Measurements from ENCODE around the gene PIGX. TPM values are rescaled to one million over a fixed set of nuclear protein-coding genes. Genes with fewer than 3 reads are reported as not detected.
A peak's percentile ranks its signal among the peaks of the same experiment; 100 is the strongest.

The PIGX gene
- total RNA-seq, 1 donor from 2014 or later, result 28.3 TPM

DNA sequence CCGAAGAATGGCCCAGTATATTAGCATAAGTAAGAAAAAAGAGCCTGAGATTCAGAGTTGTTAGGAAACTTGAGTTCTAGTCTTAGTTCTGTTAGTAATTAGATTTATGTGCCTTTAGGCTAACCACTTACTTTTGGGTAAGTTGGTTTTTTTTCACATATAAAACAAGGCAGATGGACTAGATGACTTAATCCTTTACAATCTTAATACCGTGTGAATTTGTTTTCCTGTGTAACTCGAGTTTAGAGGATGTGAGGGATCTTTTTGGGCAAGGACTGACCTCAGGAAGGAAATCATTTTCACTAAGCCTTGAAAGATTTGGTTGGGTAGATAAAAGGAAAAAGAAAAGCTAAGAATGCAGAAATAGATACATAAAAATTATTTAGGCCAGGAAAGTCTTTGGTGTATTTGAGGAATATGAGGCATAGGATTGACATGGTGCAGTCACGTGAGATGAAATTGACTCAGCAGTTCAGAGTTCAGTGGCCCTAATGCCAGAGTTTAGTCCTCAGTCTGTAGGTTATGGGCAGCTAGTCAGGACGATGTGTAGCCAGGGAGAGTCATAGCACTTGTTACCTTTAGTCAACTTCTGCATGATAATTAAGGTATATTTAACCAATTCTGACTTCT, 62.1 kb downstream of the PIGX start:
- H3K9me3 Mint-ChIP-seq (ENCODE audit: low read depth), result peaks cover 13% of the 10 kb centered on the region
- TF ChIP-seq, protein P1, sequence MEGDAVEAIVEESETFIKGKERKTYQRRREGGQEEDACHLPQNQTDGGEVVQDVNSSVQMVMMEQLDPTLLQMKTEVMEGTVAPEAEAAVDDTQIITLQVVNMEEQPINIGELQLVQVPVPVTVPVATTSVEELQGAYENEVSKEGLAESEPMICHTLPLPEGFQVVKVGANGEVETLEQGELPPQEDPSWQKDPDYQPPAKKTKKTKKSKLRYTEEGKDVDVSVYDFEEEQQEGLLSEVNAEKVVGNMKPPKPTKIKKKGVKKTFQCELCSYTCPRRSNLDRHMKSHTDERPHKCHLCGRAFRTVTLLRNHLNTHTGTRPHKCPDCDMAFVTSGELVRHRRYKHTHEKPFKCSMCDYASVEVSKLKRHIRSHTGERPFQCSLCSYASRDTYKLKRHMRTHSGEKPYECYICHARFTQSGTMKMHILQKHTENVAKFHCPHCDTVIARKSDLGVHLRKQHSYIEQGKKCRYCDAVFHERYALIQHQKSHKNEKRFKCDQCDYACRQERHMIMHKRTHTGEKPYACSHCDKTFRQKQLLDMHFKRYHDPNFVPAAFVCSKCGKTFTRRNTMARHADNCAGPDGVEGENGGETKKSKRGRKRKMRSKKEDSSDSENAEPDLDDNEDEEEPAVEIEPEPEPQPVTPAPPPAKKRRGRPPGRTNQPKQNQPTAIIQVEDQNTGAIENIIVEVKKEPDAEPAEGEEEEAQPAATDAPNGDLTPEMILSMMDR (IDR thresholded peaks at IDR 0.05; ENCODE audit: unreplicated experiment), result no peak
- DNase-seq (ENCODE audit: low spot score, unreplicated experiment), result no peak
- peaks cover 18% of the 10 kb centered on the region for H3K4me1 Mint-ChIP-seq (ENCODE audit: low read depth)
- peaks cover 35% of the 10 kb centered on the region for H3K36me3 Mint-ChIP-seq (ENCODE audit: insufficient read depth)
- H3K4me3 Mint-ChIP-seq (ENCODE audit: low read depth), result no peak overlapping the region
- no peaks in the 10 kb centered on the region for H3K27me3 Mint-ChIP-seq
- peak overlapping the region; percentile 49 for H3K27ac Mint-ChIP-seq

DNA sequence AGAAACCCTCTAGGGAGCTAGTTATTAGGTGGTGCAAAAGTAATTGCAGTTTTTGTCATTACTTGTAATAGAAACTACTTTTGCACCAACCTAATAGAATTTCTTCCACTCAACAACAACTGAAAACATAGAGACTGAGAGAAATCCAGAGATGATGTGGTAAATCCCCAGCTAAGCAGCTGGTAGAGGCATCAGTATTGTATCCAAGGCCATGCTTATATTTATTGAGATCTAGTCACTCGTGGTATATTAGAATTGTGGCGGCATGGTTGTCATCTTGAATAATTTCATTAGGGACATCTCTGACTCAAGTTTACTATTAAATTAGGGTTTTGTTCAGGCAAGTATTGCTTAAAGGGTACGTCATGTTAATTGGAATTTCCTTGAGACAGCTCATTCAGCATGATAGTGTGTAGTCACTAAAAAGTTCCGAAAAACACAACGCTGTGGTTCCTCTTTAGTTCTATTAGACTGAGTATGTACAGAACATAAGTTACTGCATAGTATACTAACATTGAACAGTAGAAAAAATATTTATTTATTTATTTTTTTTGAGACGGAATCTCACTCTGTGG, 62.8 kb downstream of the PIGX start:
- Mint-ChIP-seq H3K9me3 (ENCODE audit: low read depth) (peaks cover 16% of the 10 kb centered on the region), H3K36me3 (ENCODE audit: insufficient read depth) (peaks cover 39% of the 10 kb centered on the region), H3K4me3 (ENCODE audit: low read depth) (no peak overlapping the region), H3K27ac (peak overlapping the region; percentile 26), H3K27me3 (no peaks in the 10 kb centered on the region), H3K4me1 (ENCODE audit: low read depth) (peaks cover 18% of the 10 kb centered on the region)
- TF ChIP-seq, protein P1 (IDR thresholded peaks at IDR 0.05; ENCODE audit: unreplicated experiment), result no peak
- DNase-seq (ENCODE audit: low spot score, unreplicated experiment), result no peak

DNA sequence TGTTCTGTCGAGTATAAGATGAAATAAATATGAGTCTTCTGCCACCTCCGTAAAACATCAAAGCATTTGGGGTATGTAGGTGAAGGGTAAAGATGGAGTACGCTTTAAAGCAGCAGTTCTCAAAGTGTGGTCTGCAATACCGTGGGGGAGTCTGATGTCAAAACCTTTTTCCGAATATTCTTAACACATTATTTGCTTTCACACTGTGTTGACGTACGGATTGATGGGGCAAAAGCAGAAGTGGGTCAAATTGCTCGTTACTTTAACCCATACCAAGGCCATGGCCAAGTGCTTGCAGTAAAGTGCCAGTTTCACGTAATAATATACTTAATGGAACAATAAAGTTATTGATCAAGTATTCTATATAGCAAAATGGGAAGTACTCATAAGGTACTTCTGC, 63.8 kb downstream of the PIGX start:
- TF ChIP-seq, protein P1 (IDR thresholded peaks at IDR 0.05; ENCODE audit: unreplicated experiment), result no peak
- DNase-seq (ENCODE audit: low spot score, unreplicated experiment), result no peak
- Mint-ChIP-seq H3K9me3 (ENCODE audit: low read depth) (peaks cover 20% of the 10 kb centered on the region), H3K27me3 (no peaks in the 10 kb centered on the region), H3K4me1 (ENCODE audit: low read depth) (peaks cover 18% of the 10 kb centered on the region), H3K4me3 (ENCODE audit: low read depth) (no peak overlapping the region), H3K36me3 (ENCODE audit: insufficient read depth) (peaks cover 43% of the 10 kb centered on the region), H3K27ac (no peak overlapping the region)

DNA sequence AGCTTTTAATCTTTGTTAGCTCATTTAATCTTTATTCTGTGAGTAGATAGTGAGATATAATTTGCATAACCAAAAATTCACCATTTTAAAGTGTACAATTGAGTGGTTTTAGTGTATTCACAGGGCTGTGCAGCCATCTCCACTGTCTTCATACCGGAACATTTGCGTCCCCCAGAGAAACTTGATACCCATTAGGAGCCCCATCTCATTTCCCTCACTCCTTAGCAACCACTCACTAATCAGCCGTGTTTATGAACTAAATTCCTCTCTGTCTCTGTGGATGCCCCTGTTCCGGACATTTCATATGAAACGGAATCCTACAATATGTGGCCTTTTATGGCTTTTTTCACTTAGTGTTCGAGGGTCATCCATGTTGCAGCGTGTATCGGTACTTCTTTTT, 65.7 kb downstream of the PIGX start:
- Mint-ChIP-seq H3K4me3 (ENCODE audit: low read depth) (no peak overlapping the region), H3K27ac (no peak overlapping the region), H3K27me3 (no peaks in the 10 kb centered on the region), H3K4me1 (ENCODE audit: low read depth) (peaks cover 9% of the 10 kb centered on the region), H3K36me3 (ENCODE audit: insufficient read depth) (peaks cover 44% of the 10 kb centered on the region), H3K9me3 (ENCODE audit: low read depth) (peaks cover 16% of the 10 kb centered on the region)
- DNase-seq (ENCODE audit: low spot score, unreplicated experiment), result no peak
- TF ChIP-seq, protein P1 (IDR thresholded peaks at IDR 0.05; ENCODE audit: unreplicated experiment), result no peak

DNA sequence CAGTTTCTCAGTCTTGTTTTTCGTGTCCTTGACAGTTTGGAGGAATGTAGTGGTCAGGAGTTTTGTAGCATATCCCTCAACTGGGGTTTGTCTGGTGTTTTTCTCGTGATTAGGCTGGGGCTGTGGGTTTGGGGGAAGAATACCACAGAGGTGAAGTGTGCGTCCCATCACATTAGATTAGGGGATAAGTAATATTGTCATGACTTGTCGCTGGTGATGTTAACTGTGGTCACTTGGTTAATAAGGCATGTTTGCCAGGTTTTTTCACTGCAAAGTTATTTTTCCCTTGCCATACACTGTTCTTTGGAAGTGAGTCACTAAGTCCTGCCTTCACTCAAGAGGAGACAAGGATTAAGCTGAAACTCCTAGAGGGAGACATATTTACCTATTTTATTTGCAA, 66.6 kb downstream of the PIGX start:
- H3K4me1 Mint-ChIP-seq (ENCODE audit: low read depth), result peaks cover 7% of the 10 kb centered on the region
- no peak overlapping the region for H3K4me3 Mint-ChIP-seq (ENCODE audit: low read depth)
- H3K27me3 Mint-ChIP-seq, result no peaks in the 10 kb centered on the region
- peak overlapping the region; percentile 34 for H3K27ac Mint-ChIP-seq
- peaks cover 52% of the 10 kb centered on the region for H3K36me3 Mint-ChIP-seq (ENCODE audit: insufficient read depth)
- TF ChIP-seq, protein P1 (IDR thresholded peaks at IDR 0.05; ENCODE audit: unreplicated experiment), result no peak
- peaks cover 16% of the 10 kb centered on the region for H3K9me3 Mint-ChIP-seq (ENCODE audit: low read depth)
- DNase-seq (ENCODE audit: low spot score, unreplicated experiment), result no peak
